ENCODE measurements around the gene THEMIS.

Gene THEMIS

DNA sequence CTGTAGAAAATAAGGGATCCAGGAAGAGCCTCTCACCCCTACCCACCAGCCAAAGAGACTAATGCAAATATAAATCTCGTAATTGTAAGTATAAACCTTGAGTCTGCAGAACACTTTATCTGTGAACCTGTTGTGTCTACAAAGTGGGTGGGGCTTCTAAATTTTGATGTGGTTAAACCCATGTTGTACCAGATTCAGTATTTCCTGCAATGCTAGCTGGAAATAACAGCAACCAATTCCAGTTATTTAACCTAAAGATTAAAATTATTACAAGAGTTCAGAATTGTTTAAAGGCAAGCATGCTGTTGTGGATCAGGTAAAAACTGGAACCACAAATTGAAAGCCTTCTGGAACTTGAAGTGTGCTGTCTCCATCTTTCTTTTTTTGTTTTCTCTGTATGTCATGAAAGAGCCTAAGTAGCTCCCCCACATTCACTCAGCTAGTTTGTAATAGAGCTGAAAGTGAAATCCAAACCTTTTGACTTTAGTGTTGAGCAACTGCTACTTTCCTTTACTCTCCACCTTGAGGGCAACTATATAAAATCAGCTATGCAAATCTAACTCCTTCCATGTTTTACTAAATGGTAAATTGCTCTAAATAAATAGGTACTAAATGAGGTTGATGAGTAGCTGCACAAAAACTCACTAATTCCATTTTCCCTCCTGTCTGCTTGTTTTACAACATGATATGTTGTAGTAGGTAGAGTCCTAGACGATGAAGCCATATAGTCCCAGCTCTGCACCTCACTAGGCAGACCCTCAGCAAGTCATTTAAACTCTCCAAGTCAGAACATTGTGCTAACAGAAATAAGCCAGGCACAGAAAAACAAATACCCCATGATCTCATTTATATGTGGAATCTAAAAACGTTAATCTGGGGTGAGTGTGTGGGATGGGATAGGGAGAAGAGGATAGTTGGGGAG, 17.9 kb upstream of the THEMIS start:
- TF ChIP-seq RAD21 (IDR thresholded peaks at IDR 0.05; ENCODE audit: low read depth) (no peak), MAX (IDR thresholded peaks at IDR 0.05) (no peak), CREB1 (IDR thresholded peaks at IDR 0.05; ENCODE audit: low read depth) (no peak)

DNA sequence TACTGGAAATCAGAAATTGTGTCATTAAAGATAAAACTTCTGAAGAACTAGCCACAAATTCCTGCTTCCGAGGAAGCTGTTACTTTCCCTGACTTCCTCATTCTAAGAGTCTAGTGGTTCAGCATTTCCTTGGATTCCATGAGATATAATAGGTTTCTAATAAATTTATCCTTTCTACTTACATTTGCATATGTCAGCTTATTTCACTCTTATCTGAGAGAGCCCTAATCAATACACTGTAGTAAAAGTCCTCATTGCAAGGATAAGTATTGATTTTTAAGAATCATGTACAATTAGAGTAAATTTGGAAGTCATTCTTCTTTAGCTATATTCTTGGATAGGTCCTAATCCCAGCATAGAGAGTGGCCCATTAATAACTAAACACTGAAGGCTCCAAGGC, 16.9 kb upstream of the THEMIS start:
- no peak for TF ChIP-seq CEBPB (IDR thresholded peaks at IDR 0.05)
- TF ChIP-seq, protein P1, sequence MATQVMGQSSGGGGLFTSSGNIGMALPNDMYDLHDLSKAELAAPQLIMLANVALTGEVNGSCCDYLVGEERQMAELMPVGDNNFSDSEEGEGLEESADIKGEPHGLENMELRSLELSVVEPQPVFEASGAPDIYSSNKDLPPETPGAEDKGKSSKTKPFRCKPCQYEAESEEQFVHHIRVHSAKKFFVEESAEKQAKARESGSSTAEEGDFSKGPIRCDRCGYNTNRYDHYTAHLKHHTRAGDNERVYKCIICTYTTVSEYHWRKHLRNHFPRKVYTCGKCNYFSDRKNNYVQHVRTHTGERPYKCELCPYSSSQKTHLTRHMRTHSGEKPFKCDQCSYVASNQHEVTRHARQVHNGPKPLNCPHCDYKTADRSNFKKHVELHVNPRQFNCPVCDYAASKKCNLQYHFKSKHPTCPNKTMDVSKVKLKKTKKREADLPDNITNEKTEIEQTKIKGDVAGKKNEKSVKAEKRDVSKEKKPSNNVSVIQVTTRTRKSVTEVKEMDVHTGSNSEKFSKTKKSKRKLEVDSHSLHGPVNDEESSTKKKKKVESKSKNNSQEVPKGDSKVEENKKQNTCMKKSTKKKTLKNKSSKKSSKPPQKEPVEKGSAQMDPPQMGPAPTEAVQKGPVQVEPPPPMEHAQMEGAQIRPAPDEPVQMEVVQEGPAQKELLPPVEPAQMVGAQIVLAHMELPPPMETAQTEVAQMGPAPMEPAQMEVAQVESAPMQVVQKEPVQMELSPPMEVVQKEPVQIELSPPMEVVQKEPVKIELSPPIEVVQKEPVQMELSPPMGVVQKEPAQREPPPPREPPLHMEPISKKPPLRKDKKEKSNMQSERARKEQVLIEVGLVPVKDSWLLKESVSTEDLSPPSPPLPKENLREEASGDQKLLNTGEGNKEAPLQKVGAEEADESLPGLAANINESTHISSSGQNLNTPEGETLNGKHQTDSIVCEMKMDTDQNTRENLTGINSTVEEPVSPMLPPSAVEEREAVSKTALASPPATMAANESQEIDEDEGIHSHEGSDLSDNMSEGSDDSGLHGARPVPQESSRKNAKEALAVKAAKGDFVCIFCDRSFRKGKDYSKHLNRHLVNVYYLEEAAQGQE (IDR thresholded peaks at IDR 0.05; ENCODE audit: low read depth): no peak
- no peak for TF ChIP-seq TEAD4 (IDR thresholded peaks at IDR 0.05)
- TF ChIP-seq MAX (IDR thresholded peaks at IDR 0.05): no peak
- TF ChIP-seq TAF1 (IDR thresholded peaks at IDR 0.05; ENCODE audit: low read depth): no peak

DNA sequence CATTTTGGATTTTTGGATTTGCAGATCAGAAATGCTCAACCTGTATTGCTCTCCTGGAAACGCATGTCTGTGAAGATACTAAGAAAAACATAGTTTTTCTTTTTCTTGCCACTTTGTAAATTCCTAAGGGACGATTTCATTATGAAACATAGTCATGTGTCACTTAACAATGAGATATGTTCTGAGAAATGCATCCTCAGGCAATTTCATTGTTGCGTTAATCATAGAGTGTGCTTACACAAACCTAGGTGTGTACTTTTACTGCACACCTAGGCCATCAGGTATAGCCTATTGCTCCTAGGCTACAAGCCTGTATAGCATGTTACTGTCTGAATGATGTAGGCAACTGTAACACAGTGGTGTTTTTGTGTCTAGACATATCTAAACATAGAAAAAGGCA, 13.4 kb upstream of the THEMIS start:
- no peak for TF ChIP-seq TCF12 (IDR thresholded peaks at IDR 0.05; ENCODE audit: low read depth)
- TF ChIP-seq, protein P1 (IDR thresholded peaks at IDR 0.05; ENCODE audit: low read depth): no peak
- TF ChIP-seq MAX (IDR thresholded peaks at IDR 0.05): no peak
- no peak for TF ChIP-seq TAF1 (IDR thresholded peaks at IDR 0.05; ENCODE audit: low read depth)
- TF ChIP-seq, protein P2, sequence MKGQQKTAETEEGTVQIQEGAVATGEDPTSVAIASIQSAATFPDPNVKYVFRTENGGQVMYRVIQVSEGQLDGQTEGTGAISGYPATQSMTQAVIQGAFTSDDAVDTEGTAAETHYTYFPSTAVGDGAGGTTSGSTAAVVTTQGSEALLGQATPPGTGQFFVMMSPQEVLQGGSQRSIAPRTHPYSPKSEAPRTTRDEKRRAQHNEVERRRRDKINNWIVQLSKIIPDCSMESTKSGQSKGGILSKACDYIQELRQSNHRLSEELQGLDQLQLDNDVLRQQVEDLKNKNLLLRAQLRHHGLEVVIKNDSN (IDR thresholded peaks at IDR 0.05): no peak
- no peak for TF ChIP-seq RAD21 (IDR thresholded peaks at IDR 0.05; ENCODE audit: low read depth)
- TF ChIP-seq EGR1 (IDR thresholded peaks at IDR 0.05): no peak
- no peak for TF ChIP-seq FOXM1 (IDR thresholded peaks at IDR 0.05; ENCODE audit: borderline replicate concordance, low read depth)
- TF ChIP-seq YY1 (IDR thresholded peaks at IDR 0.05; ENCODE audit: low read depth): no peak
- TF ChIP-seq CREB1 (IDR thresholded peaks at IDR 0.05; ENCODE audit: low read depth): no peak
- no peak for TF ChIP-seq TEAD4 (IDR thresholded peaks at IDR 0.05)
- TF ChIP-seq ZBTB7A (IDR thresholded peaks at IDR 0.05; ENCODE audit: low read depth): no peak
- no peak for TF ChIP-seq CEBPB (IDR thresholded peaks at IDR 0.05)
- no peak for TF ChIP-seq EP300 (IDR thresholded peaks at IDR 0.05; ENCODE audit: borderline replicate concordance)
- TF ChIP-seq NFIC (IDR thresholded peaks at IDR 0.05): no peak

- TF ChIP-seq TEAD4 (IDR thresholded peaks at IDR 0.05): no peak
- TF ChIP-seq TCF12 (IDR thresholded peaks at IDR 0.05; ENCODE audit: low read depth): no peak
- TF ChIP-seq, protein P2 (IDR thresholded peaks at IDR 0.05): no peak
- no peak for TF ChIP-seq RAD21 (IDR thresholded peaks at IDR 0.05; ENCODE audit: low read depth)
- TF ChIP-seq CEBPB (IDR thresholded peaks at IDR 0.05): no peak
- no peak for TF ChIP-seq ZBTB7A (IDR thresholded peaks at IDR 0.05; ENCODE audit: low read depth)
- TF ChIP-seq CREB1 (IDR thresholded peaks at IDR 0.05; ENCODE audit: low read depth): no peak
- no peak for TF ChIP-seq NFIC (IDR thresholded peaks at IDR 0.05)
- TF ChIP-seq YY1 (IDR thresholded peaks at IDR 0.05; ENCODE audit: low read depth): no peak
- no peak for TF ChIP-seq EGR1 (IDR thresholded peaks at IDR 0.05)
- no peak for TF ChIP-seq TAF1 (IDR thresholded peaks at IDR 0.05; ENCODE audit: low read depth)
- no peak for TF ChIP-seq MAX (IDR thresholded peaks at IDR 0.05)
- no peak for TF ChIP-seq EP300 (IDR thresholded peaks at IDR 0.05; ENCODE audit: borderline replicate concordance)
- TF ChIP-seq FOXM1 (IDR thresholded peaks at IDR 0.05; ENCODE audit: borderline replicate concordance, low read depth): no peak
- TF ChIP-seq, protein P1 (IDR thresholded peaks at IDR 0.05; ENCODE audit: low read depth): no peak
These were observed 12.1 kb upstream of the THEMIS start for GRCh38 chr6:127912914-127913313.
